ENCODE data around the gene VSIR. TPM values are rescaled to one million over a fixed set of nuclear protein-coding genes. Genes with fewer than 3 reads are reported as not detected.

VSIR gene
- total RNA-seq = 10 to 100 TPM; 34.7 to 83.6 (median 61.6) TPM

DNA sequence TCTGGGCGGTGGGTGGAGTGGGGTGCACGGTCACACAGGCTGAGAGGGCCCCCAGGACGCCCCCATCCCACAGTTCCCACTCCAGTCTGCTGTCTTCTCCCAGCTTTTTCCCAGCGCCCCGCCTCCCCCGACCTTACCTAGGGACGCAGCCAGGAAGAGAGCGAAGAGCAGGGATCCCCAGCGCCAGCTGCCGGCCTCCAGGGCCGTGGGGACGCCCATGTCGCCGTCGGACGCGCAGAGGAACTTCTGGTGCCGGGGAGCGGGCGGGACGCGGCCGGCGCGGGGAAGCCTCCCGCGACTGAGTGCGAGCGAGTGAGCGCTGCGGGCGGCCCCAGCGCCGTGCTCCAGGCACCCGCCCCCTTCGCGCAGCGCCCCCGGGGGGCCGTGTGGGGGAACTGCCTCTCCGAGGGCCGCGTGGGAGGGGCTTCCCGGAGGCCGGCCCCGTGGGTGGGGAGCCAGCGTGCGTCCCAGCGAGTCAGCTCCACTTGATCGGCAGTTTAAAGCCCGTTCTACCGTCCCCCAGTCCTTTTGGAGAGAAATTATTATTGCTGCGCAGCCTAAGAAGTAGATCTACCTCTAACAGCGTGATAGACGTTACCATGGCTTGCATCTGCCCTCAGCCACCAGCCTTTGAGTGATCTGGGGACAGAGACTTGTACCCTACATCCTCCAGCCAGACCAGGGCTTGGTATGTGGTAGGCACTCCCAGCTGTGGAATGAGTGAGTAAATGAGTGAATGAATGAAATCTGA lies at the start of gene VSIR:
VSIR (minus strand) TSS at position 300 of the 751 bp plus-strand sequence; CDS start at position 219, 81 bp downstream.
- Histone ChIP-seq H3K36me3 (no peaks in the 10 kb centered on the region), H3K4me3 (peak within 1 kb of the TSS; percentile 57 to 81), H3K27ac (peak within 1 kb of the TSS; percentile 81 to 95 (median 92)), H3K9me3 (no peaks in the 10 kb centered on the region), H3K27me3 (no peaks in the 10 kb centered on the region), H3K4me1 (peaks cover 3 to 72% (median 34%) of the 10 kb centered on the region in 3 donors)
- TF ChIP-seq POLR2AphosphoS5 (IDR thresholded peaks at IDR 0.05) = peak; percentile 85
- peak in 3 of 4 experiments; percentile 88 to 99 (median 90) for TF ChIP-seq CTCF (IDR thresholded peaks at IDR 0.05)
- no peak for TF ChIP-seq EP300 (IDR thresholded peaks at IDR 0.05)
- TF ChIP-seq POLR2A (IDR thresholded peaks at IDR 0.05) = peak; percentile 98
- WGBS, 2 donors (ENCODE audit: low coverage in 1 of 2) = 0% methylated on average over 8 of the region's 55 CpGs; no CpG with 5 or more reads in 1 of the 2 donors
- ATAC-seq = peak; percentile 88

DNA sequence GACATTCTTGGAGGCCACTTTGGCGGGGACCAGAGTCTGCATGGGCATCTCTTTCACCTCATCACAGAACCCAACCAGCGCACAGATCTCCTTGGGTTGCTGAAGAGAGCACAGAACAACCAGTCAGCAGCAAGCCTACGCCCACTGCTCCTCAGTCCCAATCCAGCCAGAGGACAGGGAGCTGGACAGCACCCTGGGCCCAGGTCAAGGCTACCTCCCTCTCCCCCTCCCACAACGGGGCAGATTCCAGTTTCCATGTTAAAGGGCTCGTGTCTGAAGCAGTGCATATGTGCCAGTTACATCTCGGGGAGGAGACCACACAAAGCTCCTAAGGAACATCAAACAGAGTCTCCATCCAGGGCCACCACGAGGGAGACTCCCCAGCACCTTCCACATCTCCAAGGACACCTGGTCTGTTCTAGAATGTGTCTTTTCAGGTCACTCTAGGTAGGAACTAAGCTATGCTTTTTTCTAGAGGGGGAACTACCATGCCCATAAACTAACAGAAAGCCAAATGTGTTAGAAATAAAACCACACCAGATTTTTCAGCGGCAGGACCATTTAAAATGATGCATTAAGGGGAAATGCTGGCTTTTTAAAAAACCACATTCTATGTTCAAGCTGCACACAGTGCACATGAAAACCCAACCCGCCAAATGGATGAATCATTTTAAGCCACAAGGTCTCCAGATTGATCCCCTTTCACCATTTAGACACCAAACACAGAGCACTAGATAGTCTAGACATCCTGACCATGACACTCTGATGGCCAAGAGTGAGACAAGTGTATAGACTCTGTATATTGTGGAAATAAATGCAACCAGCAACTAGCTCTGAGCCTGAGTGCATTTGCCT lies 48.8 kb upstream of the VSIR start:
- H3K36me3 ChIP-seq = peaks cover 0 to 100% of the 10 kb centered on the region in 2 donors
- no peak overlapping the region for H3K4me3 ChIP-seq
- 75 to 85% methylated on average over 2 to 4 of the region's 9 CpGs for WGBS, 2 donors (ENCODE audit: low coverage in 1 of 2)
- H3K27ac ChIP-seq = no peak overlapping the region
- H3K9me3 ChIP-seq = no peaks in the 10 kb centered on the region
- no peak for TF ChIP-seq POLR2AphosphoS5 (IDR thresholded peaks at IDR 0.05)
- TF ChIP-seq EP300 (IDR thresholded peaks at IDR 0.05) = no peak
- peaks cover 0 to 18% (median 7%) of the 10 kb centered on the region in 3 donors for H3K4me1 ChIP-seq
- H3K27me3 ChIP-seq = no peaks in the 10 kb centered on the region
- no peak for ATAC-seq

GRCh38 chr10:71820966-71821365 lies 47.6 kb upstream of the VSIR start:
- Histone ChIP-seq H3K36me3 (peaks cover 0 to 100% of the 10 kb centered on the region in 2 donors), H3K4me1 (peaks cover 0 to 29% (median 11%) of the 10 kb centered on the region in 3 donors), H3K4me3 (no peak overlapping the region), H3K27me3 (no peaks in the 10 kb centered on the region), H3K27ac (no peak overlapping the region), H3K9me3 (no peaks in the 10 kb centered on the region)
- TF ChIP-seq EP300 (IDR thresholded peaks at IDR 0.05) (no peak), POLR2AphosphoS5 (IDR thresholded peaks at IDR 0.05) (no peak), CTCF (IDR thresholded peaks at IDR 0.05) (no peak), POLR2A (IDR thresholded peaks at IDR 0.05) (no peak)
- WGBS, 2 donors (ENCODE audit: low coverage in 1 of 2) = 71 to 91% methylated on average over 2 to 6 of the region's 8 CpGs
- no peak for ATAC-seq

- Histone ChIP-seq H3K27me3 (no peaks in the 10 kb centered on the region), H3K4me1 (peaks cover 0 to 29% (median 11%) of the 10 kb centered on the region in 3 donors), H3K27ac (no peak overlapping the region), H3K9me3 (no peaks in the 10 kb centered on the region), H3K36me3 (peaks cover 0 to 100% of the 10 kb centered on the region in 2 donors), H3K4me3 (no peak overlapping the region)
- TF ChIP-seq EP300 (IDR thresholded peaks at IDR 0.05) = no peak
- TF ChIP-seq CTCF (IDR thresholded peaks at IDR 0.05) = no peak
- TF ChIP-seq POLR2AphosphoS5 (IDR thresholded peaks at IDR 0.05) = no peak
- ATAC-seq = no peak
- 80 to 92% methylated on average over 1 to 2 of the region's 6 CpGs for WGBS, 2 donors (ENCODE audit: low coverage in 1 of 2)
Measured at GRCh38 chr10:71819985-71820384, 46.7 kb upstream of the VSIR start.

DNA sequence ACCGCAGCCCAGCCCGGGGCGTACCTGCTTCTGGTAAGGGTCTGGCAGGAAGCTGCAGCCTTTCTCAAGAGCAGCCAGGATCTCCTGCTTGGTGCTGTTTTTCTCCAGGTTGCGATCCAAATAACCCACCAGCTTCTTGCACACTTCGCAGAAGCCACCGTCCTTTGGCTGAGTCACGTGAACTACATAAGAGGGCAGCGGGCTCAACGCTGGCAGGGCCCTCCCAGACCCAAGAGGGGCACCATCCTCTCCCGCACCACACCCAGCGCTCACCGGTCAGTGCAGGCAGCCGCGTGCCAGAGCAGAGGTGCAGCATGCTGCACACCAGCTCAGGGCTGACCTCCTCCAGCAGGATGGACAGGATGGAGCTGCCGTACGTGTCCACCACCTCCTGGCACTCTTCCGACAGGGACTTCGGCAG lies 46.1 kb upstream of the VSIR start:
- Histone ChIP-seq H3K27ac (peak overlapping the region in 2 of 4 donors; percentile 58 to 63), H3K27me3 (no peaks in the 10 kb centered on the region), H3K36me3 (peaks cover 0 to 99% of the 10 kb centered on the region in 2 donors), H3K4me3 (no peak overlapping the region), H3K4me1 (peaks cover 0 to 29% (median 11%) of the 10 kb centered on the region in 3 donors), H3K9me3 (no peaks in the 10 kb centered on the region)
- WGBS, 2 donors (ENCODE audit: low coverage in 1 of 2) = 100% methylated on average over 1 of the region's 18 CpGs
- no peak for ATAC-seq
- TF ChIP-seq CTCF (IDR thresholded peaks at IDR 0.05) (no peak), POLR2AphosphoS5 (IDR thresholded peaks at IDR 0.05) (no peak), POLR2A (IDR thresholded peaks at IDR 0.05) (no peak), EP300 (IDR thresholded peaks at IDR 0.05) (no peak)
